CD4-positive, CD25-positive, alpha-beta regulatory T cell (primary cell): ENCODE data around the gene MYOF. TPM values are rescaled to one million over a fixed set of nuclear protein-coding genes. Genes with fewer than 3 reads are reported as not detected.
A peak's percentile ranks its signal among the peaks of the same experiment; 100 is the strongest.
"Not testable (repeated sequence)": the region's sequence is repeated elsewhere in the genome, so short reads cannot be mapped to it uniquely, and the experiment has no call there.

ENCODE experiments used
- ATAC-seq, 2 donors: fragments of 150-1000 bp; cut with Tn5 transposase; one replicate each; pipeline ENCODE4 v1.10.0; 2021; ENCODE audit warnings: low read depth in 2 of 2, moderate number of reproducible peaks in 2 of 2, moderate library complexity in 1 of 2
- DNase-seq, 3 donors: peaks; one replicate each; pipeline versions ENCODE4 v3.0.0 to v3.0.0-alpha.2; 2012 to 2022; ENCODE audit warnings: mixed read lengths in 1 of 3
- H3K27ac ChIP-seq: one replicate; pipeline ENCODE4 v1.7.0; 2013; ENCODE audit warnings: mild to moderate bottlenecking, low read length; ENCODE audit not compliant: insufficient read depth, poor library complexity, severe bottlenecking
- H3K27me3 ChIP-seq: one replicate; pipeline ENCODE4 v1.7.0; 2013; ENCODE audit warnings: low read length; ENCODE audit not compliant: control insufficient read depth, insufficient read depth
- H3K36me3 ChIP-seq: one replicate; pipeline ENCODE4 v1.7.0; 2013; ENCODE audit warnings: mild to moderate bottlenecking, low read length, moderate library complexity; ENCODE audit not compliant: control insufficient read depth, insufficient read depth
- H3K4me1 ChIP-seq: 2 replicates; pipeline ENCODE4 v1.7.0; 2013; ENCODE audit warnings: mild to moderate bottlenecking, low read length; ENCODE audit not compliant: insufficient read depth, control insufficient read depth, poor library complexity, severe bottlenecking
- H3K4me3 ChIP-seq: one replicate; pipeline ENCODE4 v1.7.0; 2013; ENCODE audit warnings: low read depth, mild to moderate bottlenecking, low read length, moderate library complexity
- H3K9me3 ChIP-seq, 2 experiments: 1 replicate in 1 of 2; 2 replicates in 1 of 2; pipeline ENCODE4 v1.7.0; 2013; ENCODE audit warnings: low read length in 2 of 2, mild to moderate bottlenecking in 1 of 2, moderate library complexity in 1 of 2; ENCODE audit not compliant: control insufficient read depth in 2 of 2
- H3K27ac Mint-ChIP-seq, 3 donors: one replicate each; pipeline ENCODE4 v1.8.0; 2020 to 2022; ENCODE audit warnings: mild to moderate bottlenecking in 3 of 3, mixed read lengths in 3 of 3, moderate library complexity in 2 of 3
- H3K27me3 Mint-ChIP-seq: one replicate; pipeline ENCODE4 v1.8.0; 2022; ENCODE audit warnings: mild to moderate bottlenecking, mixed read lengths
- H3K36me3 Mint-ChIP-seq: one replicate; pipeline ENCODE4 v1.8.0; 2020; ENCODE audit warnings: mixed read lengths
- H3K4me1 Mint-ChIP-seq, 4 donors: one replicate each; pipeline ENCODE4 v1.8.0; 2020 to 2022; ENCODE audit warnings: mixed read lengths in 4 of 4, mild to moderate bottlenecking in 1 of 4
- H3K4me3 Mint-ChIP-seq, 4 donors: one replicate each; pipeline ENCODE4 v1.8.0; 2020 to 2022; ENCODE audit warnings: mild to moderate bottlenecking in 4 of 4, mixed read lengths in 4 of 4, moderate library complexity in 3 of 4
- H3K9me3 Mint-ChIP-seq, 7 donors: one replicate each; pipeline ENCODE4 v1.8.0; 2020 to 2022; ENCODE audit warnings: mixed read lengths in 7 of 7, mild to moderate bottlenecking in 3 of 7, moderate library complexity in 2 of 7
- polyA plus RNA-seq, 4 donors: library from polyadenylated mRNA; unstranded; fragments of 300-500 nt; fragmentation: Illumina TruSeq; gene quantifications; one replicate each; pipeline ENCODE4 v1.2.3, GENCODE V29; 2021
- total RNA-seq: library from RNA; stranded (reverse); gene quantifications from one replicate; pipeline ENCODE4 v1.2.3, GENCODE V29; 2022

The MYOF gene
- total and polyA plus RNA-seq, 5 donors from 2014 or later = 0.23 to 1.0 (median 0.54) TPM

DNA sequence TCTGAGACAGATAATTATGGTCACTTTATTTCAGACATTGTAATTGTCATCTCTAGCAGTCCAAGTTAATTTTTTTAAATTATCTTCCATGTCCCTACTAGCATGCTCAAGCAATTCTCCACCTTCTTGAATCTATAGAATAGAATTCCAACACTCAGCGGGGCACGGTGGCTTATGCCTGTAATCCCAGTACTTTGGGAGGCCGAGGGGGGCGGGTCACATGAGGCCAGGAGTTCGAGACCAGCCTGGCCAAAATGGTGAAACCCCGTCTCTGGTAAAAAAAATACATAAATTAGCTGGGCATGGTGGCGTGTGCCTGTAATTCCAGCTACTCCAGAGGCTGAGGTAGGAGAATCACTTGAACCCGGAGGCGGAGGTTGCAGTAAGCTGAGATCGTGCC, 39.4 kb downstream of the MYOF start:
- not testable (repeated sequence) for ATAC-seq, H3K4me1 ChIP-seq, H3K27ac ChIP-seq, H3K27me3 ChIP-seq, H3K4me3 Mint-ChIP-seq, H3K27ac Mint-ChIP-seq, H3K36me3 ChIP-seq, H3K9me3 ChIP-seq, H3K4me1 Mint-ChIP-seq, H3K9me3 Mint-ChIP-seq, H3K4me3 ChIP-seq, H3K36me3 Mint-ChIP-seq, DNase-seq
- peaks cover 13% of the 10 kb centered on the region for H3K27me3 Mint-ChIP-seq

GRCh38 chr10:93440591-93441091, 41.5 kb downstream of the MYOF start:
- H3K27me3 ChIP-seq = no peaks in the 10 kb centered on the region
- Mint-ChIP-seq H3K9me3 (no peaks in the 10 kb centered on the region), H3K27me3 (peaks cover 19% of the 10 kb centered on the region), H3K4me1 (peaks cover 0 to 2% (median 0%) of the 10 kb centered on the region in 4 donors), H3K27ac (no peak overlapping the region), H3K4me3 (no peak overlapping the region), H3K36me3 (peaks cover 3% of the 10 kb centered on the region)
- H3K9me3 ChIP-seq = no peaks in the 10 kb centered on the region
- H3K4me1 ChIP-seq = no peaks in the 10 kb centered on the region
- no peak overlapping the region for H3K4me3 ChIP-seq
- H3K27ac ChIP-seq = no peak overlapping the region
- ATAC-seq = no peak
- no peak for DNase-seq
- no peaks in the 10 kb centered on the region for H3K36me3 ChIP-seq

GRCh38 chr10:93438613-93439253, 43.4 kb downstream of the MYOF start:
- H3K27me3 Mint-ChIP-seq = peaks cover 19% of the 10 kb centered on the region
- no peak overlapping the region for H3K4me3 Mint-ChIP-seq
- H3K4me1 Mint-ChIP-seq = peaks cover 0 to 2% (median 0%) of the 10 kb centered on the region in 4 donors
- no peaks in the 10 kb centered on the region for H3K9me3 ChIP-seq
- H3K27ac ChIP-seq = no peak overlapping the region
- H3K36me3 Mint-ChIP-seq = peaks cover 3% of the 10 kb centered on the region
- H3K27me3 ChIP-seq = no peaks in the 10 kb centered on the region
- no peak for DNase-seq
- no peaks in the 10 kb centered on the region for H3K36me3 ChIP-seq
- no peak overlapping the region for H3K4me3 ChIP-seq
- no peak overlapping the region for H3K27ac Mint-ChIP-seq
- no peaks in the 10 kb centered on the region for H3K9me3 Mint-ChIP-seq
- ATAC-seq = no peak
- no peaks in the 10 kb centered on the region for H3K4me1 ChIP-seq

DNA sequence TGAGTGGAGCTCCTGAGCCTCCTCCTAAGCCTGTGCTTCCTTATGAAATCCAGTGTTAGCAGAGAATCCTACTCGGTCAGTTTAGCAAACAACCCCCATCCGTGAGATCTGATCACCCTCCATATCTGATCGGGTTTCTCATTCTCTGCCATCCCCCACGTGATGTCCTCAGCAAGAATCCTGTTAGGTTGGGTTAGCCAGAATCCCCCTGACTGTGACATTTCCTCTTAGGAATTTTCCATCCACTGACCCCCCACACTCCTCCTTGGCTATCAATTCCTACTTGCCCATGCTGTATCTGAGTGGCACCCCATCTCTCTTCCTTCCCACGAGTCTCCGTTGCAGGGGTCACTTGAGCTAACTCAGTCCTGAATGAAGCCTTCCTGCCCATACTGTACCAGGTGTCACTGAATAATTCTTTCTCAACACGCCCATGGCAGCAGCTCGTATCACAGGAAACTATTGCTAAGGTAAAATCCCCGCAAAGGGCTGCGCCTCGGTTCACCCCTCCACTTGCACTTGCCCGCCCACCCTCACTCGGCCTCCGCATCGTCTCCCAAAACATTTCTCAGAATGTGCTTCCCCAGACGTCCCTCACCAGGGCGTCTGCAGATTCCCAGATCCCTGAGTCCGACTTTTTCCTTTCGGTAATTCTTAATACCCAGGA, 44.1 kb downstream of the MYOF start:
- no peak for DNase-seq
- Mint-ChIP-seq H3K36me3 (no peaks in the 10 kb centered on the region), H3K4me3 (no peak overlapping the region)

DNA sequence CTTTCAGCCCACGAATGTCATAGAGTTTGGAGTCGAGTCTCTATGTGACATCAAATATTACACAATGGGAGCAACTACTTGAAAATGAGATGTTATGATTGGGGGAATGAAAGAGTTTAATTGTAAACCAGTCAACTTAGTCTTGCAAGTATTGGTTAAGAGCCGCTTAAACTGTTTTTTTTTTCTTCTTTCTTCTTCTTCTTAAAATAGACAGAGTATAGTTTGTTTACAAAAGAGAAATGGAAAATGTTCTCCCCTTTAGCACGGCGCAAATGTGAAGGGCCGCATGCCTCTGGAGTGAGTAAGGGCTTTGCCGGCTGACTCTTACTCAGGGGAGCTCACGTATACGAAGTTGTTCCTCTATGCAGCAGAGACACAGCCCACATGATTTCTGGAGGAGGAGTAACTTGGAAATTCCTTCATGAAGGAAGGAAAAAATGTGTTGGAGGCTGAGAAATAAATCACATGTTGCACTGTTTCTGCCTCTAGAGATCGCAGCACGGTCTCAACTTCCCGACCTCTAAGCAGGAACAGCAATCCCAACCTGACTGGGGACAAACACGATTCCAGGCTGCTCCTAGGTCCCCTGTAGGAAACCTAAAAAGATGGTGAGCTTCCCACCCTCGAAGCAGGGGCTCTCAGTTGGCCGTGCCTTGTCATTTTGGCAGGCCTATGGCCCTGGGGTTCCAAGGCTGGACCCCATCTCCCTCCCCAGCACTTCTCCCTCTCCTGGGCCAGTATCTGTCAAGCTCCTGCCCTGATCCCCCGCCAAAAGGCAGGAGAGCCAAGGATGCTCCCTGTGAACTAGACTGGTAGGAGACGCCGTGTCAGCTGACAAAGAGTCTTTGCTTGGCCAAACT, 44.8 kb downstream of the MYOF start:
- no peaks in the 10 kb centered on the region for H3K4me1 Mint-ChIP-seq
- H3K9me3 ChIP-seq = no peaks in the 10 kb centered on the region
- H3K4me1 ChIP-seq = no peaks in the 10 kb centered on the region
- no peak for DNase-seq
- no peak overlapping the region for H3K27ac ChIP-seq
- H3K4me3 ChIP-seq = no peak overlapping the region
- peak overlapping the region in 1 of 3 donors; percentile 22 for H3K27ac Mint-ChIP-seq
- no peaks in the 10 kb centered on the region for H3K9me3 Mint-ChIP-seq
- ATAC-seq = no peak
- H3K36me3 Mint-ChIP-seq = no peaks in the 10 kb centered on the region
- no peaks in the 10 kb centered on the region for H3K36me3 ChIP-seq
- H3K4me3 Mint-ChIP-seq = no peak overlapping the region
- H3K27me3 ChIP-seq = no peaks in the 10 kb centered on the region
- H3K27me3 Mint-ChIP-seq = peaks cover 19% of the 10 kb centered on the region

More for the DNA sequence above, 44.1 kb downstream of the MYOF start:
- no peaks in the 10 kb centered on the region for H3K4me1 Mint-ChIP-seq
- H3K27me3 Mint-ChIP-seq = peaks cover 19% of the 10 kb centered on the region
- no peaks in the 10 kb centered on the region for H3K36me3 ChIP-seq
- peak overlapping the region in 2 of 3 donors; percentile 21 to 22 for H3K27ac Mint-ChIP-seq
- no peaks in the 10 kb centered on the region for H3K4me1 ChIP-seq
- H3K9me3 Mint-ChIP-seq = no peaks in the 10 kb centered on the region
- H3K27me3 ChIP-seq = no peaks in the 10 kb centered on the region
- no peak overlapping the region for H3K27ac ChIP-seq
- H3K9me3 ChIP-seq = no peaks in the 10 kb centered on the region
- H3K4me3 ChIP-seq = no peak overlapping the region
- ATAC-seq = no peak

- Mint-ChIP-seq H3K4me3 (no peak overlapping the region), H3K9me3 (no peaks in the 10 kb centered on the region), H3K4me1 (no peaks in the 10 kb centered on the region), H3K36me3 (no peaks in the 10 kb centered on the region), H3K27ac (no peak overlapping the region), H3K27me3 (peaks cover 19% of the 10 kb centered on the region)
- no peaks in the 10 kb centered on the region for H3K4me1 ChIP-seq
- no peaks in the 10 kb centered on the region for H3K36me3 ChIP-seq
- DNase-seq (no peak), ATAC-seq (no peak)
- no peak overlapping the region for H3K27ac ChIP-seq
- no peaks in the 10 kb centered on the region for H3K9me3 ChIP-seq
- H3K27me3 ChIP-seq = no peaks in the 10 kb centered on the region
- no peak overlapping the region for H3K4me3 ChIP-seq
Observed at GRCh38 chr10:93436591-93437085, 45.5 kb downstream of the MYOF start.

DNA sequence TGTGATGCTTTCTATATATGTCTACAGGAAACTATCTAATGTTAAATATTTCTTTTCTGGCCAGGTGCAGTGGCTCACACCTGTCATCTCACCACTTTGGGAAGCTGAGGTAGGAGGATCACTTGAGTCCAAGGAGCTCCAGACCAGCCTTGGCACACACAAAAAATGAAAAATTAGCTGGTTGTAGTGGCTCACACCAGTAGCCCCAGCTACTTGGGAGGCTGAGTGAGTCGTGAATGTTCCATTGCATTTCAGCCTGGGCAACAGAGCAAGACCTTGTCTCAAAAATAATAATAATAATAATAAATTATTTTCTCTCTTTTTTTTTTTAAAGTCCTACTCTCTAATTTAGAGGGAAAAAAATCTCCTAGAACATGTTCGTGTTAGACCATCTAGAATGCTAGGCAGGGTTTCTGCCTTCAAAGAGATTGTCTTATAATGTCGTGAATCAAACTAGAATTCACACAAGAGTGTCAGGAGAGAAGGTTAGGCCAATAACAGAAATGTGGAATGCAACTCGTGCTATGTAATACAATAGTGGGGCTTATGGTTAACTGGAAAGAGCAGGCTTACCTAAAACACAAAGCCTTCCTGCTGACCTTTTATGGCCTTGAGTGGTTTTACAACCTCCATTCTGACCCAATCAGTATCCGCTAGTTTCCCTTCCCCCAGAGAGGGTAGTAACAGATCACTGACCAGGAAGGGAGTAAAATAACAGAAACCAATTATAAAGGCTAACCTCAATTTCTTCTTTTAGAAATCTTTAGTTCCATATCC, 46.3 kb downstream of the MYOF start:
- H3K36me3 ChIP-seq = no peaks in the 10 kb centered on the region
- Mint-ChIP-seq H3K27ac (no peak overlapping the region), H3K9me3 (no peaks in the 10 kb centered on the region), H3K36me3 (no peaks in the 10 kb centered on the region), H3K27me3 (peaks cover 19% of the 10 kb centered on the region), H3K4me1 (no peaks in the 10 kb centered on the region), H3K4me3 (no peak overlapping the region)
- H3K4me1 ChIP-seq = no peaks in the 10 kb centered on the region
- H3K4me3 ChIP-seq = no peak overlapping the region
- no peak overlapping the region for H3K27ac ChIP-seq
- ATAC-seq = no peak
- DNase-seq = no peak
- no peaks in the 10 kb centered on the region for H3K27me3 ChIP-seq
- no peaks in the 10 kb centered on the region for H3K9me3 ChIP-seq
